D721Med (cell line): Measurements from ENCODE around the gene AMPH.

Source experiments
- DNase-seq: peaks from one replicate; pipeline ENCODE4 v3.0.0; 2011; ENCODE audit warnings: low spot score; ENCODE audit not compliant: insufficient read length
- FAIRE-seq: peaks from 2 replicates; lab custom pipeline; 2011; peaks lifted over from hg19 to GRCh38; lab: Jason Lieb, UNC
- CTCF ChIP-seq: IDR thresholded peaks from 2 replicates; pipeline ENCODE4 v1.5.1; 2012; ENCODE audit warnings: mild to moderate bottlenecking, control low read depth; ENCODE audit not compliant: insufficient read depth; ENCODE audit errors: missing control alignments

AMPH gene

GRCh38 chr7:38504684-38505083, 126.5 kb downstream of the AMPH start:
- no peak for TF ChIP-seq CTCF
- DNase-seq (no peak), FAIRE-seq (no peak)

GRCh38 chr7:38502848-38503247, 128.3 kb downstream of the AMPH start:
- no peak for TF ChIP-seq CTCF
- FAIRE-seq (no peak), DNase-seq (no peak)

- TF ChIP-seq CTCF: no peak
- DNase-seq (no peak), FAIRE-seq (no peak)
Measured at GRCh38 chr7:38502289-38502688, 128.9 kb downstream of the AMPH start.

- no peak for FAIRE-seq
- DNase-seq: no peak
Measured at GRCh38 chr7:38492010-38492409, 139.2 kb downstream of the AMPH start.

GRCh38 chr7:38482521-38482920, 148.7 kb downstream of the AMPH start:
- FAIRE-seq (no peak), DNase-seq (no peak)
- no peak for TF ChIP-seq CTCF

More at GRCh38 chr7:38492010-38492409, 139.2 kb downstream of the AMPH start:
- no peak for TF ChIP-seq CTCF

GRCh38 chr7:38481401-38481800, 149.8 kb downstream of the AMPH start:
- no peak for TF ChIP-seq CTCF
- FAIRE-seq (no peak), DNase-seq (no peak)

GRCh38 chr7:38478404-38478803, 152.8 kb downstream of the AMPH start:
- FAIRE-seq: no peak
- DNase-seq: no peak

More at GRCh38 chr7:38478404-38478803, 152.8 kb downstream of the AMPH start:
- TF ChIP-seq CTCF: no peak
